ENCODE measurements around the gene TTC23.
A peak's percentile ranks its signal among the peaks of the same experiment; 100 is the strongest.

Gene TTC23

GRCh38 chr15:99249270-99249841 is at the start of gene TTC23:
TTC23 (minus strand) TSS chr15:99249581; CDS start chr15:99228712, 20,869 bp downstream.
- H3K9ac ChIP-seq (ENCODE audit: low read depth, low read length) = peak within 1 kb of the TSS; percentile 90
- H3K36me3 ChIP-seq (ENCODE audit: insufficient read depth, low read length) = no peaks in the 10 kb centered on the region
- peaks cover 13% of the 10 kb centered on the region; the same call in 1 of the 2 replicates for H3K4me1 ChIP-seq (ENCODE audit: insufficient read depth, low read length)
- no peaks in the 10 kb centered on the region for H3K9me3 ChIP-seq (ENCODE audit: control insufficient read depth, insufficient read depth, low read length)

GRCh38 chr15:99296386-99296785 is 47.0 kb upstream of the TTC23 start:
- H3K9me3 ChIP-seq (ENCODE audit: control insufficient read depth, insufficient read depth, low read length) = peaks cover 9% of the 10 kb centered on the region; the same call in 1 of the 2 replicates
- H3K4me1 ChIP-seq (ENCODE audit: insufficient read depth, low read length) = no peaks in the 10 kb centered on the region
- H3K9ac ChIP-seq (ENCODE audit: low read depth, low read length) = no peak overlapping the region
- H3K36me3 ChIP-seq (ENCODE audit: insufficient read depth, low read length) = no peaks in the 10 kb centered on the region

- H3K36me3 ChIP-seq (ENCODE audit: insufficient read depth, low read length) = no peaks in the 10 kb centered on the region
- H3K9ac ChIP-seq (ENCODE audit: low read depth, low read length) = no peak overlapping the region
- peaks cover 9% of the 10 kb centered on the region; the same call in 1 of the 2 replicates for H3K9me3 ChIP-seq (ENCODE audit: control insufficient read depth, insufficient read depth, low read length)
- H3K4me1 ChIP-seq (ENCODE audit: insufficient read depth, low read length) = no peaks in the 10 kb centered on the region
Measured at GRCh38 chr15:99295840-99296239, 46.5 kb upstream of the TTC23 start.

- H3K9ac ChIP-seq (ENCODE audit: low read depth, low read length) = no peak overlapping the region
- H3K4me1 ChIP-seq (ENCODE audit: insufficient read depth, low read length) = no peaks in the 10 kb centered on the region
- peaks cover 9% of the 10 kb centered on the region; the same call in 1 of the 2 replicates for H3K9me3 ChIP-seq (ENCODE audit: control insufficient read depth, insufficient read depth, low read length)
- no peaks in the 10 kb centered on the region for H3K36me3 ChIP-seq (ENCODE audit: insufficient read depth, low read length)
Measured at GRCh38 chr15:99291643-99292042, 42.3 kb upstream of the TTC23 start.

GRCh38 chr15:99283717-99284116 is 34.3 kb upstream of the TTC23 start:
- no peak overlapping the region for H3K9ac ChIP-seq (ENCODE audit: low read depth, low read length)
- H3K36me3 ChIP-seq (ENCODE audit: insufficient read depth, low read length) = no peaks in the 10 kb centered on the region
- no peaks in the 10 kb centered on the region for H3K9me3 ChIP-seq (ENCODE audit: control insufficient read depth, insufficient read depth, low read length)
- no peaks in the 10 kb centered on the region; the same call in 1 of the 2 replicates for H3K4me1 ChIP-seq (ENCODE audit: insufficient read depth, low read length)

- H3K36me3 ChIP-seq (ENCODE audit: insufficient read depth, low read length) = no peaks in the 10 kb centered on the region
- H3K9me3 ChIP-seq (ENCODE audit: control insufficient read depth, insufficient read depth, low read length) = no peaks in the 10 kb centered on the region
- no peak overlapping the region for H3K9ac ChIP-seq (ENCODE audit: low read depth, low read length)
- no peaks in the 10 kb centered on the region; the same call in 1 of the 2 replicates for H3K4me1 ChIP-seq (ENCODE audit: insufficient read depth, low read length)
Measured at GRCh38 chr15:99282586-99282985, 33.2 kb upstream of the TTC23 start.

- H3K9me3 ChIP-seq (ENCODE audit: control insufficient read depth, insufficient read depth, low read length) = no peaks in the 10 kb centered on the region
- H3K9ac ChIP-seq (ENCODE audit: low read depth, low read length) = no peak overlapping the region
- H3K4me1 ChIP-seq (ENCODE audit: insufficient read depth, low read length) = no peaks in the 10 kb centered on the region; the same call in 1 of the 2 replicates
- no peaks in the 10 kb centered on the region for H3K36me3 ChIP-seq (ENCODE audit: insufficient read depth, low read length)
Measured at GRCh38 chr15:99282121-99282520, 32.7 kb upstream of the TTC23 start.

GRCh38 chr15:99279827-99280226 is 30.4 kb upstream of the TTC23 start:
- H3K4me1 ChIP-seq (ENCODE audit: insufficient read depth, low read length) = no peaks in the 10 kb centered on the region; the same call in 1 of the 2 replicates

GRCh38 chr15:99279290-99279689 is 29.9 kb upstream of the TTC23 start:
- no peaks in the 10 kb centered on the region; the same call in 1 of the 2 replicates for H3K4me1 ChIP-seq (ENCODE audit: insufficient read depth, low read length)
- no peaks in the 10 kb centered on the region for H3K9me3 ChIP-seq (ENCODE audit: control insufficient read depth, insufficient read depth, low read length)
- no peaks in the 10 kb centered on the region for H3K36me3 ChIP-seq (ENCODE audit: insufficient read depth, low read length)
- H3K9ac ChIP-seq (ENCODE audit: low read depth, low read length) = no peak overlapping the region

More at GRCh38 chr15:99279827-99280226, 30.4 kb upstream of the TTC23 start:
- Histone ChIP-seq H3K9me3 (ENCODE audit: control insufficient read depth, insufficient read depth, low read length) (no peaks in the 10 kb centered on the region), H3K9ac (ENCODE audit: low read depth, low read length) (no peak overlapping the region), H3K36me3 (ENCODE audit: insufficient read depth, low read length) (no peaks in the 10 kb centered on the region)

- no peaks in the 10 kb centered on the region for H3K9me3 ChIP-seq (ENCODE audit: control insufficient read depth, insufficient read depth, low read length)
- no peak overlapping the region for H3K9ac ChIP-seq (ENCODE audit: low read depth, low read length)
- no peaks in the 10 kb centered on the region for H3K36me3 ChIP-seq (ENCODE audit: insufficient read depth, low read length)
- no peaks in the 10 kb centered on the region for H3K4me1 ChIP-seq (ENCODE audit: insufficient read depth, low read length)
Measured at GRCh38 chr15:99275525-99276128, 26.2 kb upstream of the TTC23 start.

- H3K4me1 ChIP-seq (ENCODE audit: insufficient read depth, low read length) = no peaks in the 10 kb centered on the region; the same call in 1 of the 2 replicates
- H3K9ac ChIP-seq (ENCODE audit: low read depth, low read length) = no peak overlapping the region
- H3K36me3 ChIP-seq (ENCODE audit: insufficient read depth, low read length) = no peaks in the 10 kb centered on the region
- no peaks in the 10 kb centered on the region for H3K9me3 ChIP-seq (ENCODE audit: control insufficient read depth, insufficient read depth, low read length)
Measured at GRCh38 chr15:99275061-99275460, 25.7 kb upstream of the TTC23 start.

GRCh38 chr15:99273801-99274200 is 24.4 kb upstream of the TTC23 start:
- Histone ChIP-seq H3K36me3 (ENCODE audit: insufficient read depth, low read length) (no peaks in the 10 kb centered on the region), H3K4me1 (ENCODE audit: insufficient read depth, low read length) (no peaks in the 10 kb centered on the region; the same call in 1 of the 2 replicates), H3K9ac (ENCODE audit: low read depth, low read length) (no peak overlapping the region), H3K9me3 (ENCODE audit: control insufficient read depth, insufficient read depth, low read length) (no peaks in the 10 kb centered on the region)

- Histone ChIP-seq H3K4me1 (ENCODE audit: insufficient read depth, low read length) (no peaks in the 10 kb centered on the region; the same call in 1 of the 2 replicates), H3K9ac (ENCODE audit: low read depth, low read length) (no peak overlapping the region), H3K36me3 (ENCODE audit: insufficient read depth, low read length) (no peaks in the 10 kb centered on the region), H3K9me3 (ENCODE audit: control insufficient read depth, insufficient read depth, low read length) (no peaks in the 10 kb centered on the region)
Measured at GRCh38 chr15:99268431-99268830, 19.1 kb upstream of the TTC23 start.

GRCh38 chr15:99267957-99268356 is 18.6 kb upstream of the TTC23 start:
- Histone ChIP-seq H3K36me3 (ENCODE audit: insufficient read depth, low read length) (no peaks in the 10 kb centered on the region), H3K9me3 (ENCODE audit: control insufficient read depth, insufficient read depth, low read length) (no peaks in the 10 kb centered on the region), H3K4me1 (ENCODE audit: insufficient read depth, low read length) (no peaks in the 10 kb centered on the region; the same call in 1 of the 2 replicates), H3K9ac (ENCODE audit: low read depth, low read length) (no peak overlapping the region)

GRCh38 chr15:99265541-99266070 is 16.2 kb upstream of the TTC23 start:
- H3K36me3 ChIP-seq (ENCODE audit: insufficient read depth, low read length) = peaks cover 2% of the 10 kb centered on the region; the same call in 1 of the 2 replicates
- H3K4me1 ChIP-seq (ENCODE audit: insufficient read depth, low read length) = no peaks in the 10 kb centered on the region; the same call in 1 of the 2 replicates
- no peak overlapping the region for H3K9ac ChIP-seq (ENCODE audit: low read depth, low read length)
- H3K9me3 ChIP-seq (ENCODE audit: control insufficient read depth, insufficient read depth, low read length) = no peaks in the 10 kb centered on the region
